SK-N-SH (cell line): ENCODE measurements around the gene SFI1. TPM values are rescaled to one million over a fixed set of nuclear protein-coding genes. Genes with fewer than 3 reads are reported as not detected.

ENCODE experiments used
- CTCF ChIA-PET: fragments of 300-600, 350-600 bp; formaldehyde crosslinking; extraction: SDS; loops from one replicate; lab custom pipeline; 2021; lab: Yijun Ruan, JAX
- POLR2A ChIA-PET: fragments of 350-600 bp; sonication (Branson Sonifier 250); formaldehyde crosslinking; extraction: SDS; loops from one replicate; lab custom pipeline; 2020; ENCODE audit warnings: antibody characterized with exemption, inconsistent platforms; lab: Yijun Ruan, JAX
- DNase-seq: peaks from one replicate; pipeline ENCODE4 v3.0.0; 2012
- H2AFZ ChIP-seq: fragments of 200-600 bp; sonication (generic); 2 replicates; pipeline ENCODE4 v1.8.1; 2016; ENCODE audit warnings: antibody characterized with exemption, mild to moderate bottlenecking, low read depth
- H3F3A ChIP-seq: fragments of 200-600 bp; sonication (generic); replicated peaks from 2 replicates; pipeline ENCODE3; 2016; ENCODE audit warnings: antibody characterized with exemption, mild to moderate bottlenecking; ENCODE audit not compliant: insufficient read depth
- H3K27ac ChIP-seq, 2 experiments: fragments of 200-500 bp in 1 of 2; fragments of 200-600 bp in 1 of 2; sonication (Bioruptor generic) in 1 of 2; sonication (generic), shearing (Covaris generic) in 1 of 2; 2 replicates each; pipeline versions ENCODE4 v1.5.1 to v1.6.1; 2014 to 2016; ENCODE audit warnings: low read depth in 2 of 2, inconsistent platforms in 1 of 2, low read length in 1 of 2, mild to moderate bottlenecking in 1 of 2, mixed read lengths in 1 of 2
- H3K27me3 ChIP-seq: fragments of 200-600 bp; sonication (generic), shearing (Covaris generic); 2 replicates; pipeline ENCODE4 v1.6.1; 2016; ENCODE audit warnings: mixed run types; ENCODE audit not compliant: insufficient read depth
- H3K36me3 ChIP-seq, 2 experiments: fragments of 200-500 bp in 1 of 2; fragments of 200-600 bp in 1 of 2; sonication (Bioruptor generic) in 1 of 2; sonication (generic) in 1 of 2; replicated peaks in 1 of 2; 2 replicates each; pipeline versions ENCODE3 to v1.5.1; 2014 to 2016; ENCODE audit warnings: low read length in 1 of 2, mild to moderate bottlenecking in 1 of 2; ENCODE audit not compliant: insufficient read depth in 2 of 2, control insufficient read depth in 1 of 2
- H3K4me1 ChIP-seq, 2 experiments: fragments of 200-500 bp in 1 of 2; fragments of 200-600 bp in 1 of 2; sonication (Bioruptor generic) in 1 of 2; sonication (generic), shearing (Covaris generic) in 1 of 2; 2 replicates each; pipeline versions ENCODE4 v1.5.1 to v1.6.1; 2014 to 2016; ENCODE audit warnings: low read depth in 1 of 2, low read length in 1 of 2, mixed run types in 1 of 2; ENCODE audit not compliant: insufficient read depth in 2 of 2, control insufficient read depth in 1 of 2
- H3K4me2 ChIP-seq: fragments of 200-600 bp; sonication (generic), shearing (Covaris generic); 2 replicates; pipeline ENCODE4 v1.6.1; 2017; ENCODE audit warnings: mixed run types
- H3K4me3 ChIP-seq, 2 experiments: fragments of 200-500 bp in 1 of 2; fragments of 200-600 bp in 1 of 2; sonication (Bioruptor generic) in 1 of 2; sonication (generic), shearing (Covaris generic) in 1 of 2; 2 replicates each; pipeline versions ENCODE4 v1.5.1 to v1.8.1; 2014 to 2016; ENCODE audit warnings: low read depth in 2 of 2, inconsistent platforms in 1 of 2, low read length in 1 of 2, mild to moderate bottlenecking in 1 of 2, mixed read lengths in 1 of 2, moderate library complexity in 1 of 2
- H3K79me2 ChIP-seq: fragments of 200-600 bp; sonication (generic); 2 replicates; pipeline ENCODE4 v1.8.1; 2017; ENCODE audit warnings: mild to moderate bottlenecking; ENCODE audit not compliant: insufficient read depth
- H3K9ac ChIP-seq: fragments of 200-600 bp; sonication (generic); 2 replicates; pipeline ENCODE4 v1.6.1; 2017; ENCODE audit warnings: mixed run types
- H3K9me2 ChIP-seq: fragments of 200-600 bp; sonication (generic); 2 replicates; pipeline ENCODE4 v1.6.1; 2017; ENCODE audit warnings: mixed run types
- H3K9me3 ChIP-seq: fragments of 200-600 bp; sonication (generic); 2 replicates; pipeline ENCODE4 v1.6.1; 2017; ENCODE audit warnings: mixed run types, mild to moderate bottlenecking, moderate library complexity
- H4K20me1 ChIP-seq: fragments of 200-600 bp; sonication (generic); 2 replicates; pipeline ENCODE4 v1.6.1; 2017; ENCODE audit warnings: mild to moderate bottlenecking, mixed run types; ENCODE audit not compliant: insufficient read depth
- ELF1 ChIP-seq: IDR thresholded peaks from 2 replicates; pipeline ENCODE4 v1.4.0; 2012
- FOSL2 ChIP-seq: IDR thresholded peaks from 2 replicates; pipeline ENCODE4 v1.4.0; 2012; ENCODE audit warnings: low read depth, mild to moderate bottlenecking, moderate library complexity, borderline replicate concordance
- FOXJ3 ChIP-seq: sonication (generic); formaldehyde crosslinking; IDR thresholded peaks from 2 replicates; pipeline ENCODE4 v1.5.1; 2020; ENCODE audit warnings: mild to moderate bottlenecking, missing genetic modification reagents
- FOXM1 ChIP-seq: IDR thresholded peaks from 2 replicates; pipeline ENCODE4 v1.4.0; 2012; ENCODE audit warnings: low read depth, mild to moderate bottlenecking
- GABPA ChIP-seq: IDR thresholded peaks from 2 replicates; pipeline ENCODE4 v1.4.0; 2012; ENCODE audit warnings: low read depth, mild to moderate bottlenecking
- GATA2 ChIP-seq: sonication (generic); formaldehyde crosslinking; IDR thresholded peaks from 2 replicates; pipeline ENCODE4 v1.5.0; 2020; ENCODE audit warnings: mild to moderate bottlenecking, missing genetic modification reagents
- MAX ChIP-seq: IDR thresholded peaks from 2 replicates; pipeline ENCODE4 v1.4.0; 2012; ENCODE audit warnings: low read depth
- MEF2A ChIP-seq: IDR thresholded peaks from 2 replicates; pipeline ENCODE4 v1.4.0; 2012; ENCODE audit warnings: low read depth, borderline replicate concordance
- NRF1 ChIP-seq: IDR thresholded peaks from 2 replicates; pipeline ENCODE4 v1.6.1; 2012; ENCODE audit warnings: low read depth, mild to moderate bottlenecking, low read length
- POLR2AphosphoS5 ChIP-seq: IDR thresholded peaks from 2 replicates; pipeline ENCODE4 v1.6.1; 2012; ENCODE audit warnings: low read depth, low read length
- RAD21 ChIP-seq: IDR thresholded peaks from 2 replicates; pipeline ENCODE4 v1.6.1; 2012; ENCODE audit warnings: mild to moderate bottlenecking, low read length
- RCOR1 ChIP-seq: fragments of 150-350 bp; IDR thresholded peaks from 2 replicates; pipeline ENCODE4 v1.6.1; 2017; ENCODE audit warnings: antibody characterized with exemption, low read length
- REST ChIP-seq: IDR thresholded peaks from 2 replicates; pipeline ENCODE4 v1.6.1; 2012; ENCODE audit warnings: mild to moderate bottlenecking, low read depth, low read length, moderate library complexity
- RXRA ChIP-seq: IDR thresholded peaks from 2 replicates; pipeline ENCODE4 v1.4.0; 2012; ENCODE audit warnings: low read depth, mild to moderate bottlenecking, borderline replicate concordance
- SMC3 ChIP-seq: IDR thresholded peaks from 2 replicates; pipeline ENCODE4 v1.6.1; 2012; ENCODE audit warnings: low read depth, low read length, improper control_type of control experiment
- TAF1 ChIP-seq: IDR thresholded peaks from 2 replicates; pipeline ENCODE4 v1.6.1; 2012; ENCODE audit warnings: low read depth, mild to moderate bottlenecking, low read length, moderate library complexity, borderline replicate concordance
- TCF12 ChIP-seq: IDR thresholded peaks from 2 replicates; pipeline ENCODE4 v1.4.0; 2012
- TEAD4 ChIP-seq: IDR thresholded peaks from 2 replicates; pipeline ENCODE4 v1.4.0; 2012; ENCODE audit warnings: mild to moderate bottlenecking, borderline replicate concordance; ENCODE audit not compliant: insufficient read depth
- USF1 ChIP-seq: IDR thresholded peaks from 2 replicates; pipeline ENCODE4 v1.4.0; 2012; ENCODE audit warnings: low read depth, borderline replicate concordance
- ZBTB33 ChIP-seq: IDR thresholded peaks from 2 replicates; pipeline ENCODE4 v1.4.0; 2012; ENCODE audit warnings: low read depth, borderline replicate concordance
- WGBS: methylation state at CpG from one replicate; pipeline ENCODE4 v1.1.6; 2017; ENCODE audit warnings: low lambda C conversion rate; 5-methylcytosine and 5-hydroxymethylcytosine counted together
- polyA plus RNA-seq, 3 experiments: library from polyadenylated mRNA; depleted of rRNA; stranded (reverse); fragments of >200 nt; gene quantifications; 2 replicates each; pipeline ENCODE4 v1.2.3, GENCODE V29; 2012

Gene SFI1
- polyA plus RNA-seq, 1 of the 3 experiments (the other 2 are of a cell fraction) = 24.7 TPM

GRCh38 chr22:31544481-31545480, 48.4 kb downstream of the SFI1 start:
- no peaks in the 10 kb centered on the region for H3K27me3 ChIP-seq
- no peaks in the 10 kb centered on the region for H3K79me2 ChIP-seq
- ChIA-PET POLR2A (no interaction called here), CTCF (interaction anchor here (0.5 to 3.6 kb wide), 6 partner anchors 10 to 717 kb away, joined by 3 to 17 read pairs (median 4); no protein-coding TSS in a partner anchor)
- H3K9ac ChIP-seq = no peak overlapping the region
- H3K27ac ChIP-seq = no peak overlapping the region
- WGBS = 94% methylated on average over 15 of the region's 15 CpGs
- H3K9me2 ChIP-seq = no peaks in the 10 kb centered on the region
- H3K9me3 ChIP-seq = no peaks in the 10 kb centered on the region
- no peak for DNase-seq
- H3K4me1 ChIP-seq = no peaks in the 10 kb centered on the region
- TF ChIP-seq SMC3 (no peak), FOXJ3 (CRISPR knock-in tag) (no peak), RXRA (no peak), TAF1 (no peak), RCOR1 (no peak), RAD21 (no peak), MEF2A (no peak), FOXM1 (no peak), TEAD4 (no peak), NRF1 (no peak), GATA2 (CRISPR knock-in tag) (no peak), FOSL2 (no peak), ZBTB33 (no peak), ELF1 (no peak), MAX (no peak), USF1 (no peak), GABPA (no peak), POLR2AphosphoS5 (no peak), TCF12 (no peak), REST (no peak)
- no peaks in the 10 kb centered on the region for H3F3A ChIP-seq
- H3K36me3 ChIP-seq = peaks cover 0 to 11% of the 10 kb centered on the region in 2 experiments
- no peaks in the 10 kb centered on the region for H4K20me1 ChIP-seq
- H2AFZ ChIP-seq = no peak overlapping the region
- H3K4me2 ChIP-seq = no peak overlapping the region
- H3K4me3 ChIP-seq = no peak overlapping the region
